ENCODE measurements around the gene PLSCR1.

Gene PLSCR1

GRCh38 chr3:146473726-146474125, 70.7 kb downstream of the PLSCR1 start:
- DNase-seq (ENCODE audit: low read depth) = peak; percentile 86
- TF ChIP-seq CTCF (conservative IDR thresholded peaks at IDR 0.05; ENCODE audit: control insufficient read depth, insufficient read depth, low read depth, low read length) = no peak
- no peak overlapping the region for H3K4me3 ChIP-seq (ENCODE audit: control insufficient read depth, low read depth, low read length)

- H3K4me3 ChIP-seq (ENCODE audit: control insufficient read depth, low read depth, low read length) = no peak overlapping the region
- no peak for TF ChIP-seq CTCF (conservative IDR thresholded peaks at IDR 0.05; ENCODE audit: control insufficient read depth, insufficient read depth, low read depth, low read length)
- DNase-seq (ENCODE audit: low read depth) = peak; percentile 46
Measured at GRCh38 chr3:146472611-146473010, 71.8 kb downstream of the PLSCR1 start.

GRCh38 chr3:146471012-146471411, 73.4 kb downstream of the PLSCR1 start:
- TF ChIP-seq CTCF (conservative IDR thresholded peaks at IDR 0.05; ENCODE audit: control insufficient read depth, insufficient read depth, low read depth, low read length) = no peak
- H3K4me3 ChIP-seq (ENCODE audit: control insufficient read depth, low read depth, low read length) = no peak overlapping the region
- no peak for DNase-seq (ENCODE audit: low read depth)

GRCh38 chr3:146470425-146470990, 73.9 kb downstream of the PLSCR1 start:
- no peak for DNase-seq (ENCODE audit: low read depth)
- no peak for TF ChIP-seq CTCF (conservative IDR thresholded peaks at IDR 0.05; ENCODE audit: control insufficient read depth, insufficient read depth, low read depth, low read length)
- H3K4me3 ChIP-seq (ENCODE audit: control insufficient read depth, low read depth, low read length) = no peak overlapping the region

- DNase-seq (ENCODE audit: low read depth) = peak; percentile 35
- no peak for TF ChIP-seq CTCF (conservative IDR thresholded peaks at IDR 0.05; ENCODE audit: control insufficient read depth, insufficient read depth, low read depth, low read length)
- peak within 1 kb of the TSS; percentile 48 for H3K4me3 ChIP-seq (ENCODE audit: control insufficient read depth, low read depth, low read length)
Measured at GRCh38 chr3:146469150-146470017, 75.0 kb downstream of the PLSCR1 start, which contains the start of gene PLSCR2. Gene PLSCR2, minus strand, starts transcription at chr3:146469561. Its CDS starts 9,657 bp downstream, at chr3:146459904.

- peak overlapping the region; percentile 48 for H3K4me3 ChIP-seq (ENCODE audit: control insufficient read depth, low read depth, low read length)
- peak; percentile 36 for DNase-seq (ENCODE audit: low read depth)
Measured at GRCh38 chr3:146468671-146469149, 75.7 kb downstream of the PLSCR1 start.

More at GRCh38 chr3:146468671-146469149, 75.7 kb downstream of the PLSCR1 start:
- no peak for TF ChIP-seq CTCF (conservative IDR thresholded peaks at IDR 0.05; ENCODE audit: control insufficient read depth, insufficient read depth, low read depth, low read length)
